ENCODE data around the gene MPPED2.

MPPED2 gene

DNA sequence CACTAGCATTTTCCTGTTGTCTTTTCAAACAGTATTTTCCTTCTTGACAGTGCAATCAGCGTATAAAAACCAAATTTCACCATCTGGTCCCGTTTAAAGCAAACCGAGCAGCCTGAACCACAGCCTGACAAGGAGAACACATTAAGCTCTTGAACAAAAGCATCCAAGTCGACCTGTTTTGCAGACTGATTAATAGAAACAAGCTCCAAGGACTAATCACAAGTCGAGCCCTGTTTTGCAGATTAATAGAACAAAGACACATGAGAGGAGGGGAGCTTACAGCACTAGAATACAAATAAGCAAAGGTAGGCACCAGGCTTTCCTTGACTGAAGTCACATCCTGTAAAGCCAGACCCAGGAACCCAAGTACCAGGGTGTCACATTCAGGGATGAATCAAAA is 104.8 kb downstream of the MPPED2 start:
- no peak for DNase-seq

DNA sequence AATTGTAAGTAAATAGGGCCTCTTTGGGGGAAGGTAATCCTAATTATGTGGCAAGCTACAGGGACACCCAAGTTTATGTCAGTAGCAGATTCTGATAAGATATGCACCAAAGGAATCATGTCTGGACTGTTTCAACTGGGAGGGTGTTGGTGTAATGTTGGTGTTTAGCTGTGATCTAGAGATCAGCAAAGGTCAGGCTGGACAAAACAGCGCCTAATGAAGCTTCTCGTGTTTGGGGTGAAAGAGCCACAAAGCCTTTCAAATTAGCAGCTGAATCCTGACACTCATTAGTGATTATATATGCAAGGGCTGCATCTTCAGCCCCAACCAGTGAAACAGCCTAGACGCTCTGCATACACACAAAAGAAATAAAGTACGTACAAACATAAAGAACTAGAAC is 106.3 kb downstream of the MPPED2 start:
- DNase-seq: no peak

DNA sequence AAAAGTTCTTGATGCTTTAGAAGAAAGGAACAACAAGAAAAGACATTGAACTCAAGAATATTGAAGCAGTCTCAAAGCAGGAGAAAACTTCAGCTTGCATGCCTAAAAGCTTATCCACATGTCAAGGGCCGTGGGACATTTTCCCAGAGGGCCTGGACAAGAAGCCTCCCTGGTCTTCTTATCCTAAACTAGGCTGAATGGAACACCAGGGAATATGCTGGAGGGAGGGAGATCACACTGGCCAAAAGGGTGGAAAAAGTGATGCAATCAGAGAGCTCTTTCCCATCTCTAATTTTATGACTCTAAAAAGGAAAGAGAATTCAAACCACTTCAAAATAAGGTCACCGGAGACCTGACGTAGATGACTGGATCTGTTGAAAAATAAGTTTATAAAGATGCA is 107.2 kb downstream of the MPPED2 start:
- no peak for DNase-seq

DNA sequence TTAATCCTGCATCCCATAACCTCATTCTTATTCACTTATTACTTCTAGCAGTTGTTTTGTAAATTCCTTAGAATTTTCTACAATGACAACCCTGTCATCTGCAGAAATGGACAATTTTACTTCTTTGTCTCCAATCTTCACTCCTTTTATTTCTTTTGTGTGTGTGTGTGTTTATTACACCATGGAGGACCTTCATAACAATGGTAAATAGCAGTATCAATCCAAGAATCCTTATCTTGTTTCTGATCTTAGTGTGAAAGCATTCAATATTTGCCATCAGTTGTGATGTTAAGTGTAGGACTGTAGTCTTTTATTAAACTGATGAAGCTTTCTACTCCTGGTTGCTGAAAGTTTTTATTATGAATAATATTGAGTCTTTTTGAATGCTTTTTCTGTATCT is 109.1 kb downstream of the MPPED2 start:
- DNase-seq: no peak

DNA sequence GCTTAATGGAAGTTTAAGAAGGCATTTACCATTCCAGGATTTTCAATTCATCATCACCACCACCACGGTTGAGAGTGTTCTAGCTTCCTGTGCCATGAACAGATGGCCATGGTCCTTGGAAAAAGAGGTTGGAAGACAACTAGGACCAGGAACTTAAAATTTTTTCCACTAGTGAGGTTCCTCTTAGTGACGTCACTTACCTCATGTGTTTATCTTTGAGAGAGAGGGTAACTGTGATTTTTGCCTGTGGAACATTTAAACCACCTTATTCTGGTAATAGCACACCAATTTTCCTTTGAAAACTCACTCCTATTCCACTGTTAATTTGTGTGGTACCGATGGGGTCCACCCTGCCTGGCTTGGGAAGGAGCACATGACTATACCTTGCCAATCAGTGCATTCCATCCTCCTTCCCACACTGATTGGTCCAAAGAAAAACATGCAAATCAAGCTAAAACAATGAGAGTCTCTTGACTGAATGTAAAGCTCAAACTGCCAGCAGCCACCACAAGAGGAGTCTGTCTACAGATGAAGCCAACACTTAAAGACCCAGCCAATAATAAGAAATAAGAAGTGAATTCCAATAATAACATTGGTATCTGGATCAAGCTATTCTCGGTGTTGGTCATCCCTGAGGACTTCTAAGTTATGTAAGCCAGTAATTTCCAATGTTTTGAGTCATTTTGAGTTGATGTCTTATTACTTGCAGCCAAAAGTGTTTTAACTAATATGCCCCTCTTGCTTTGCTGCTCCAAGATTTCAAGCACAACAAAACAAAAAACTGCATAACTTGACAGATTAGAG is 111.8 kb downstream of the MPPED2 start:
- DNase-seq: no peak

DNA sequence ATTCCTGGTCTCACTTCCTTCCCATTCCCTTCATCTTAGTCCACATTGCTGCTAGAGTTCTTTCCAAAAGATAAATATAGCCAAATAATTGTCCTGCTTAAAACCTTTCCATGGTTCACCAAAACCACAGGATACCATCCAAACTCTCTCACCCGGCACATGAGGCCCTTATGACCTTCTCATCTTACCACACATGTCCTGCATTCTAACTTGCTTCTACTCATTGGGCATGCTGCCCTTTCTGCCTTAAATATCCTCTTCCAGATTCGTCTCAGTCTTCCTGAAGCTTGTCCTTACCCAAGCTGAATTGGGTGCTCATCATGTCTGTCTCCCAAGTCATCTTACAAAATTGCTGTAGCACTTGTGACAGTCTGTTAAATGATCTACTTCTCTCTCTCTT is 114.9 kb downstream of the MPPED2 start:
- DNase-seq: no peak

DNA sequence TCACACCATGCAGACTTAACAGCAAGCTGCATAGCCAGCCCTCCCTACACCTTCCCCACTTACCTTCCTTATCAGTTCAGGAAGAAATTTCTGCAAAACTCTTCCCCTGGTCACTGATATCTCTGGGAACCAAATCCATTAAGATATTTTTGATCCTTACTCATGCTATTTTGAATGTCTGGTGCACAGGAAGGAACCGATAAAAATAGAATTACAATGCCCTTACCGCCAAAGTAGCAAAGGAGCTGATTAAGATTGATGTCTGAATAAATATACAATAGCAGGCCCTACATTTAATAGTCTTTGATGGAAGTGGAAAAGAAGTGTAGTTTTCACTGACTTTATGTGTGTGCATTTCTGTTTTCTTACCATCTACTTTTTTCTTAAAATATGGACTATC is 117.3 kb downstream of the MPPED2 start:
- no peak for DNase-seq

DNA sequence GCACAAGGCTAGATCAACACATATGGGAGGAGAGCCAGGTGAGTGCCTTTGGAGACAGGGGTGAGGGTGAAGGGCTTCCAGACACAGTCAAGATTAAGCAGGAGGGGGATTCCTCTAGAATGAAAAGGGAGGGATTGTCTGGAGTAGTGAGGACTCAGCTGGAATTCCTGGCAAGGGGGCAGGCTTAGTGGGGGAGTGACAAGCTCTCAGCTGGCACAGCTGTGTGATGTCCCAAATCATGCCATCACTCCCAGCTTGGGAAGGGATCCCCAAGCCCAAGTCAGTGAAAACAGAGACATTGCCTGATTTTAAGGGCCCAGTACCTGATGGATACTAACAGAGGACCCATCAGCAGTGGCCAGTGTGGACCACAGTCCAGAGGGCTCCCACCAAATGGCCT is 119.0 kb downstream of the MPPED2 start:
- DNase-seq: no peak

DNA sequence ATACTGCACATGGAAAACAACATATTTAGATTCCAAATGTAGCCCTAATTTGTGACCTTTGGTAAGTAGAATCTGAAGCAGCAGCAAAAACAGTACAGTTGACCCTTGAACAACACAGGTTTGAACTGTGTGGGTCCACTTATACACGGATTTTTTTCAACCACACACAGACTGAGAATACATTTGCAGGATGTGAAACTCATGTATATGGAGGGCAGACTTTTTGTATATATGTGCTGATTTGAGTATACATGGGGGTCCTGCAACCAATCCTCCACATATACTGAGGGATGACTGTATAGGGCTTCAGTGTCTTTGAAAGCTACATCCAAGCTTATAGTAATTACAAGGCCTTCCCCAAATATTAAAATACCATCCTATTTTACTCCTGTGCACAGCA is 120.5 kb downstream of the MPPED2 start:
- no peak for DNase-seq

DNA sequence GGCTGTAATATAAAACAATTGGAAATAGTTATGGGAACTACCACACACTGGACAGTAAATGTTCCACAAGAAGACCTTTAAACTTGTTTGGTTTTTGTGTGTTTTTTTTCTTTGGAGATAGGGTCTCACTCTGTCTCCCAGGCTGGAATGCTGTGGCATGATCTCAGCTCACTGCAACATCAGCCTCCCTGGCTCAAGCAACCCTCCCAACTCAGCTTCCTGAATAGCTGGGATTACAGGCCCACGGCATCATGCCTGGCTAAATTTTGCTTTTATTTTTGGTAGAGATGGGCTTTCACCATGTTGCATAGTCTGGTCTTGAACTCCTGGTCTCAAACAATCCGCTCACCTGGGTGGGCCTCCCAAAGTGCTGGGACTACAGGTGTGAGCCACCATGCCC is 121.0 kb downstream of the MPPED2 start:
- no peak for DNase-seq

DNA sequence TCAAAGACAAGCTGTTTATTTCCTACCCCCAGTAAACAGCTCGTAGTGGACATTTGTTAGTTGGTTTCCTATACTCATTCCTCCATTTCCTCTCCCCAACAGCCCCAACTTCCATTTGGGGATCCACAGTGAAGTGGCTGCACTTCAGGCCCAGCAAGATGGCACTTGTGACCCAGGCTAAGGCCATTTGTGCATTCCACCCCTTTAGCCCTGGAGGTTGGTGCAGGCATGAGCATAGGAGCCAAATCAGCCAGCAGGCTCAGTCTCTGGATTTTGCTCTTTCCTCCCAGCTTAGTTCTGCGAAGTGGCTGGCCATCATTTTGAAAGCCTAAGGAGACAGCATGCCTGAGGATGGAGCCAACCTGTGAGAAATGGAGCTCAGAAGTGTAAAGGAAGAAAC is 122.9 kb downstream of the MPPED2 start:
- no peak for DNase-seq

DNA sequence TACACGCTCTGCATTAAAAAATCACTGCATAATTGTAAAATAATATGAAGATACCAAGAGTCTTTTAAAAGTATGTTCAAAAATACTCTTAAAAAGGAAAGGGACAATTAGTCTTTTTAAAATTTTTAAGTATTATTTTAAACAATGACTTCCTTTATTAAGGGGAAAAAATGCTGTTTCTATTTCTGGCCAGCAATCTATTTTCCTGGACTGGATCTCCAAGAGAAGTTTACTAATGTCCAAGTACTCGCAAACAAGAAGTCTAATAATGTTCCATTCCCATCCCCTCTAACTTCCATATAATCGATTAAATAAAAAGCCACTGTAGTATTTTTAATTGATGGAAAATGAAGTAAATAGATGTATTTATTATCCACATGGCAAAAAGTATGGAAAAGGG is 123.7 kb downstream of the MPPED2 start:
- no peak for DNase-seq

DNA sequence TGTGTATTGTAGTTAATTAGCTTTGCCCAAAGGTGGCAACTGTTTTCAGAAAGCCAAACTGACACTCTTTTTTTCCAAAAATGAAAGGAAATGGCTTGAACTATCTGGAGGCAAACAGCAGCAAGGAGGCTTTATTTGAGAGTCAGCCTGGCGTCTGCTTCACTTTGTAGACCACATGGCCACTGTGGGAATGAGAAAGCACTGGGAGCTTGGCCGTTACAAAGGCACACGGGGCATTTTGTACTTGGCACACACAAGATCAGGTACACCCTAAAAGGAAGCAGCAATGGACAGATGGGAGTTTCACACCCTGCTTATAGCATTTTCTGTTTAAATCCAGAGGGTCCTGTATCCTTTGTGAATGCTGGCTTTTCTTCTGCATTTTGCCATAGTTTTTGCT is 126.3 kb downstream of the MPPED2 start:
- DNase-seq: no peak

DNA sequence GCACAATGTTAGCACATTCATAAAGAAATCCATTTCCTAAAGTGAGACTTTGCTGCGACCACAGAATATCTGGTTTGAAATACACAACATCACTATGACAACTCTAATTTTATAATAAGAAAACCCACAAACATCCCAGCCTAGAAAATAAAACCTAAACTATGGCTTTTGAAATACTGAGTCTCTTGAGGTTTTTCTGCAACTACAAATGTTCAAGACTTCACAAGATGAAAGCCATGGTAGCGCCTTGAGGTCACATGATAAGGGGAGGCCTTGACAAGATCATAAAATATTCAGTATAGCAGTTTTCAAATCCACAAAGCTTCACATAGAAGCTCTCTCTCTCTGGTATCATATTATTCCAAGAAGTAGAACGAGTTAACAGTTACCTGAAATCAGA is 126.8 kb downstream of the MPPED2 start:
- no peak for DNase-seq

DNA sequence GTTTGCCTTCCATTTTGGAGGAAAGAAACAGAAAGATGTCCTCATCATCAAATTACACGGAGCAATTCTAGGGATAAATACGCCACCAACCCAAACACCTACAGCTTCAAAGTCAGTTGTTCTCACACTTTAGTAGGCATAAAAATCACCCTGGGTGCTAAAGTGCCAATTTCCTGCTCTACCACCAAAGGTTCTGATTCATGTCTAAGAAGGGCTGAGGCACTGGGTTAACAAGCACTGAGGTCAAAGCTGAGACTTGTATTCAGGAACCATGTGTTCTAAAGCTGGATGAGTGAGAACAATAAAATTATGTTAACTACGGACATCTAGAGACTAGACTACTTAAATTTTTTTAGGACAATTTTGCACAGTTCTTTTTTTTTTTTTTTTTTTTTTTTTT is 127.6 kb downstream of the MPPED2 start:
- DNase-seq: no peak

DNA sequence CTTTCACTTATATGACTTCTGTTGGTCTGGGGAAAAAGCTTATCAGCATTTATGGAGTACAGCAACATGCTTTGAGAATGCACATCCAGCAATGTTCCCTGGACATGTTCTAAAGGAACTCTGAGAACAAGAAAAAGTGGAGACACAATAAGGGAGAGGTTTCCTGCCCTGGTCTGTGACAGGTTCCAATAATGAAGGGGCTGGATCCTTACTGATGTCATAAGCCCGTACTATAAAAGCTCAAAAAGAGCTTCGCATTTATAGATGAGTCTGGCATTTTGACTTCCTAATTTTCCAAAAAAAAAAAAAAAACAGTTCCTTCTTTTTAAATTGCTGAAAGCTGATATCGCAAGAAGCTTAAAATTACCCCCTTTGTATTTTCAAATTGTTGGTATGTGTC is 129.1 kb downstream of the MPPED2 start:
- no peak for DNase-seq

DNA sequence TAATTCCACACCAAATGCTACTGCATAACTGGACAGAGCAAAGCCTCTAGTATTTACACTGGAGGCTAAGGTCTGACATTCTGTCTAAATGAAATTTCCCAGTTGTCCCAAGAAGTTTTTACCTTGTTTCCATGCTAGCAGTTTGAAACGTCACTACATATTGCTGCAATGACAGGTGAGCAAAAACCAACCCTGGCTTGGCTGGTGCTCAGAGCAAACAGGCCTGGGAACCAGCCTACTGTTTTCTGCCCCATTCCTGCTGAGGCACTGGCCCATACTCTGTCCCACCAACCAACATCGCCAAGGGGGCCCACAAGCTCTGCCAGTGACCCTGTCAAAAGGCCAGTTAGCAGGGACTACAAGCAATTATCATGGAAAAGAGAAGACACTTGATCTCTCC is 131.1 kb downstream of the MPPED2 start:
- DNase-seq: no peak

DNA sequence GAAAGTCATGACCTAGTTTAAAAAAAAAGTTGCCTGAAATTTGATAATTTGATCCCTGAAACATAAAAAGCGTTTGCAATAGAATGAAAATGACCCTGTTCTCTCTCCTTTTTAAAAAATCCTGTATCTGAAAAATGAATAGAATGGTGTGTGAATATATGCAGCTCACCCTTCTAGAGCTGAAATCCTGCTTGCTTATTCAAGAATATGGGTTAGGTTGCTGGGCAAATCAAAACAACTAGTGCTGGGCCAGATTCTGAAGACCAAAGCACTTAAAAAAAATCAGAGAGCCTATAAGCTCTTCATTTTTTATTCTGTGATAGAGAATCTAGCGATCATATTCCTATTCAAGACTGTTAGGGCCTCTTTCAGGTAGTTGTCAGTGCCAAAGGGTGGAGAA is 131.6 kb downstream of the MPPED2 start:
- no peak for DNase-seq

DNA sequence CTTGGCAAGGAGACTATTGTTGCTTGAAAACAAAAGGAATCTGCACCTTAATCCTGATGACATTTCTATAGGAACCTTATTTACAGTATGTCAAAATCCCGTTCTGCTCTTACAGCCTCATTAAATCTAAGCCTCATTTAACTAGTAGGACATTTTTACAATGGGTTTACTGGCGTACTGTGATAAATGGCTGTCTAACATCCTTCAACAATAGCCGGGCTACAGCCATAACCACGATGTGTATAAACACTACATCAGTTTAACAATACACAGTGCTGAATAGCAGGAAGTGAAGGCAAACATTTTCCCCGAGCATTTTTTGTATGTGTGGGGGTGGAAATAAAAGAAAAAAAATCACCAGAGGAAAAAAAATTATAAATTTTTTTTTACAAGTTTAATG is 132.0 kb downstream of the MPPED2 start:
- no peak for DNase-seq

DNA sequence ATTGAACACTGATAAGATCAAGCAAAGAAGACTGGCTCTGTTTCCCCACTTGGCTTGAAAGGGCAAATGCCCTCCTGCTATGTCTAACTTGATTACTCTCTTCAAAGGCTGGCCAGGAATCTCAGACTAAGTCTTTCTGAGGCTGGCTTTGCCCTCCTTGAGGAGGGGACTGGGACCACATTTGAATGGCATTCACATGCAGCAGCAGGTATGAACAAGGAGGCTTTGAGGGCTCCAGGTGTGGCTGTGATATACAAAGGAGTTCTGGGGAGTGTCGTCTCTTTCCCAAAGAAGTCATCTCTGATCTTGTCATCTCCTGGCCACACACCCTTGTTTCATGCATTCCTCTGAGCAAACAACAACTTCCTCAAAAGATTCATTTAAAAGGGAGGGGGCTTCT is 132.4 kb downstream of the MPPED2 start:
- DNase-seq: no peak

DNA sequence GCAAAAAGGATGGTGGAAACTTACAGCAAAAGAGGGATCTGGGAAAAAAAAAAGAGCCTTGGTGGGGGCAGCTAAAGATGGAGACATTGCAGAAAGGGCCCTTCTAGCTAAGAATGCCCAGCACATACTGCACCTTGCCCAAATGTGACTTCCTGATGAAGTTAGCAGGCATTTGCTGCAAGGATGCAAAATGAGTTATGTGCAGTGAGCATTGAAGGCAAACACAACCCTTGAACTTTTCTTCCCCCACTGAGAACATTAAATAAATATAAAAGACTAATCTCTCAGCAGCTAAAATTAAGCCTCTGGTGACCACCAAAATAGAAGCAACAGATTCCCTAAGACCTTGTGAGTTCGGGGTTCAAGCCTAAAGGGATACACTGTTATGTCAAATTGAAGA is 133.3 kb downstream of the MPPED2 start:
- DNase-seq: no peak

DNA sequence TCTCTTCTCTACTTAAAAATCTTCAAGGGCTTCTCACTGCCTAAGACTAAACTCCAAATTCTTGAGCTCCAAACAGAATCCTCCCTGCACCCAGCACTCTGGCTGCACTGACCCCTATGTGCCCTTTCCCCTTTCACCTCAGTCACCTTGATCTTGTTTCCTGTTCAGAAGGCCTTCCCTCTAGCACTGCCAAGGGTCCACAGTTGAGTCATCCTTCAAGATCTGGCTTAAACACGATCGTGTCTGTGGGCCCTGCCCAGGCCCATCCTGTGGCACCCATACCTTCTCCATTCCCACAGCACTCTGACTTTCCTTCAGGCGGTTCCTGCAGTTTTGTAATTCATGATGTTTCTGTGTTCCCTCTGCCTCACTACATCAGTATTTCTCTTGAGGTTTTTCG is 134.0 kb downstream of the MPPED2 start:
- no peak for DNase-seq

DNA sequence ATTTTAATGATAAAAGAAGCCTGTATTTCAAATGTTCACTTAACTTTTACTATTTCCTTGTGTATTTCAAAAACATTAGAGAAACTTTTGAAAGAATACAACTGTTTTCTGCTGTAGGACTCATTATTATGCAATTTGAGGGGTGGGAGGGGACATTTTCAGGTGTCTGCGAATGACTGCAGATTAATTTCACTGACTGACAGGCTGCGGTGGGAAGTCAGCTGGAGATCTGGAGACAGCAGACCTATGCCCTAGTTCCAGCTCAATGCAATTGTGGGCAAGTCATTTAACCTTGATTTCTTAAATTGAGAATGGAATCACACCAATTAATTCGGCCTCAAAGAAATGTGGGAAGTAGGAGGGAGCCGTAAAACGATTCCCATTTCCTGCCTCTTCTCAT is 134.5 kb downstream of the MPPED2 start:
- DNase-seq: no peak

DNA sequence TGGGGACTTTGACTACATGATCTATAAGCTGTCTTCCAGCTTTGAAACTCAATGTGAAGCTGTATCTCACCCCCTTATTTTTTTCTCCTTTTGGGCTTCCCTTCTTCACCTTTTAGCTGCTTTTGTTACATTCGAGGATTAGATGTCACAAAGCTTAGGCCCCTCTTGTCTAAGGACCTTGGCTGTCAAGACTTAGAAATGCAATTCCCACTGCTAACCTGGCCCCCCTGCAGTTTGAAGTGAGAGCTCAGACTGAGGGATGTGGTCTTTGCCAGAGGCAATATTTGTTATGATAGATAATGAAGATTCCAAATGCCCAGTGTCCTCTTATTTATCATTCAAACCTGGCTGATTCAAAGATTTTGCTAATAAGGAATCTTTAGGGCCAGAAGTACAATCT is 135.0 kb downstream of the MPPED2 start:
- DNase-seq: no peak

DNA sequence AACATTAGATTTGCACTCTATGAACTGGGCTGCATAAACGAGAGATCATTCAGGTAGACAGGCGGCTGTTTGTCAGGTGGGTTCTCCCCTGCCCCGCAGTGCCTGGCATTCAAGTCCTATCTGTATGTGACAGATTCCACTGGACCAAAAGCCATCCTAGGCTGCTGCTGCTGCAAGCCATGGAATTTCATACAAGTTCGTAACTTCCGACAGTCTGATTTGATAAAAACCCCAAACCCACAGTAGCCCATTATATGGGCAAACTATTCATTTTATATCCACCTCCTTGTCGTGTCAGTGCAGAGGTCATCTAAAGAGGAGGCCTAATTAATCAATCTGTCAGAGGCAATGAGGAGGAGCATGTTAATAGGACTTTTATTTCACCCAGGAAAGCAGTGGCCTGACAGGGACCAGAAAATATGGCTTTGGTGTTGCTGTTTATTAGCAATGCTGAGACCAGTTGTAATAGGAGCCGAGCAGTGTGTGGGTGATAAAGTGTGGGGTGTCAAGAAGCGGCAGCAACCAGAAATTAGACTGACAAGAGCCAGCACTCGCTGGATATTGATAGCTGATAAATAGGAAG is 139.0 kb downstream of the MPPED2 start:
- DNase-seq: no peak
